Loucy (cell line): Measurements from ENCODE around the gene KRTDAP.
A peak's percentile ranks its signal among the peaks of the same experiment; 100 is the strongest.

Experiments used
- CTCF ChIP-seq: fragments of 200-600 bp; sonication (generic); conservative IDR thresholded peaks from 2 replicates; pipeline ENCODE4 v1.5.1; 2014; ENCODE audit warnings: mild to moderate bottlenecking, antibody characterized with exemption, low read length
- EZH2phosphoT487 ChIP-seq: fragments of 200-600 bp; IDR thresholded peaks from 2 replicates; pipeline ENCODE4 v1.6.1; 2018; ENCODE audit warnings: antibody characterized with exemption, mild to moderate bottlenecking, moderate library complexity, borderline replicate concordance

- TF ChIP-seq CTCF, result 0 out of 2 replicates have a peak, but pooled peaks have one; percentile 9
- no peak for TF ChIP-seq EZH2phosphoT487
These were observed 23.5 kb upstream of the KRTDAP start, which contains the start of gene DMKN for GRCh38 chr19:35513628-35514281.
